ENCODE results near the gene NTHL1. TPM values are rescaled to one million over a fixed set of nuclear protein-coding genes. Genes with fewer than 3 reads are reported as not detected.
A peak's percentile ranks its signal among the peaks of the same experiment; 100 is the strongest.

NTHL1 gene
- total RNA-seq, 1 experiment from 2014 or later, result 93.3 TPM

DNA sequence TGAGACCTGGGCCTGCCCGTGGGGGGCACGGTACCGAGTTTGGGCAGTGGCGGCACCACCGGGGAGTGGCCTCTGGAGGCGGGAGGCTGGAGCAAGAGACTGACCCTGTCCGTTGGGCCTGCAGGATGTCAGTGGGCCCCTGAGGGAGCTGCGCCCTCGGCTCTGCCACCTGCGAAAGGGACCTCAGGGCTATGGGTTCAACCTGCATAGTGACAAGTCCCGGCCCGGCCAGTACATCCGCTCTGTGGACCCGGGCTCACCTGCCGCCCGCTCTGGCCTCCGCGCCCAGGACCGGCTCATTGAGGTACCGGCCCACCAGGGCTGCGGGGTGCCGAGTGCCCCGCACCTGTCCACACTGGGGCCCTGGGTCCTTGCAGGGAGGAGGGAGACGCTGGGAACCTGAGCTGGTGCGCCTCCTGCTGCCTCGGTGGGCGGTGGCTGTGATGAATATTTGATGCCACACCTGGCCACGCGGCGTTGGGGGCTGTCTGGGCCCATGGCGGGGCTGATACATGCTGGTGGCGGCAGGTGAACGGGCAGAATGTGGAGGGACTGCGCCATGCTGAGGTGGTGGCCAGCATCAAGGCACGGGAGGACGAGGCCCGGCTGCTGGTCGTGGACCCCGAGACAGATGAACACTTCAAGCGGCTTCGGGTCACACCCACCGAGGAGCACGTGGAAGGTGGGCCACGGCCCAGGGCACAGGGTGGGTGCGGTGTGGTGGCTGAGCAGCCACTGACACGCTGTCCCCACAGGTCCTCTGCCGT is 11.3 kb downstream of the NTHL1 start (continued):
- TF ChIP-seq, protein P1, sequence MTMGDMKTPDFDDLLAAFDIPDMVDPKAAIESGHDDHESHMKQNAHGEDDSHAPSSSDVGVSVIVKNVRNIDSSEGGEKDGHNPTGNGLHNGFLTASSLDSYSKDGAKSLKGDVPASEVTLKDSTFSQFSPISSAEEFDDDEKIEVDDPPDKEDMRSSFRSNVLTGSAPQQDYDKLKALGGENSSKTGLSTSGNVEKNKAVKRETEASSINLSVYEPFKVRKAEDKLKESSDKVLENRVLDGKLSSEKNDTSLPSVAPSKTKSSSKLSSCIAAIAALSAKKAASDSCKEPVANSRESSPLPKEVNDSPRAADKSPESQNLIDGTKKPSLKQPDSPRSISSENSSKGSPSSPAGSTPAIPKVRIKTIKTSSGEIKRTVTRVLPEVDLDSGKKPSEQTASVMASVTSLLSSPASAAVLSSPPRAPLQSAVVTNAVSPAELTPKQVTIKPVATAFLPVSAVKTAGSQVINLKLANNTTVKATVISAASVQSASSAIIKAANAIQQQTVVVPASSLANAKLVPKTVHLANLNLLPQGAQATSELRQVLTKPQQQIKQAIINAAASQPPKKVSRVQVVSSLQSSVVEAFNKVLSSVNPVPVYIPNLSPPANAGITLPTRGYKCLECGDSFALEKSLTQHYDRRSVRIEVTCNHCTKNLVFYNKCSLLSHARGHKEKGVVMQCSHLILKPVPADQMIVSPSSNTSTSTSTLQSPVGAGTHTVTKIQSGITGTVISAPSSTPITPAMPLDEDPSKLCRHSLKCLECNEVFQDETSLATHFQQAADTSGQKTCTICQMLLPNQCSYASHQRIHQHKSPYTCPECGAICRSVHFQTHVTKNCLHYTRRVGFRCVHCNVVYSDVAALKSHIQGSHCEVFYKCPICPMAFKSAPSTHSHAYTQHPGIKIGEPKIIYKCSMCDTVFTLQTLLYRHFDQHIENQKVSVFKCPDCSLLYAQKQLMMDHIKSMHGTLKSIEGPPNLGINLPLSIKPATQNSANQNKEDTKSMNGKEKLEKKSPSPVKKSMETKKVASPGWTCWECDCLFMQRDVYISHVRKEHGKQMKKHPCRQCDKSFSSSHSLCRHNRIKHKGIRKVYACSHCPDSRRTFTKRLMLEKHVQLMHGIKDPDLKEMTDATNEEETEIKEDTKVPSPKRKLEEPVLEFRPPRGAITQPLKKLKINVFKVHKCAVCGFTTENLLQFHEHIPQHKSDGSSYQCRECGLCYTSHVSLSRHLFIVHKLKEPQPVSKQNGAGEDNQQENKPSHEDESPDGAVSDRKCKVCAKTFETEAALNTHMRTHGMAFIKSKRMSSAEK (CRISPR knock-in tag; IDR thresholded peaks at IDR 0.05; ENCODE audit: borderline replicate concordance), result no peak
- TF ChIP-seq ZBTB43 (CRISPR knock-in tag; IDR thresholded peaks at IDR 0.05) (no peak), ZNF232 (CRISPR knock-in tag; IDR thresholded peaks at IDR 0.05) (no peak), ATF2 (CRISPR knock-in tag; IDR thresholded peaks at IDR 0.05; ENCODE audit: borderline replicate concordance, low read depth) (no peak), CREM (CRISPR knock-in tag; IDR thresholded peaks at IDR 0.05) (no peak), TEAD4 (CRISPR knock-in tag; IDR thresholded peaks at IDR 0.05) (no peak), NR1H2 (CRISPR knock-in tag; IDR thresholded peaks at IDR 0.05) (no peak), FOXP1 (CRISPR knock-in tag; IDR thresholded peaks at IDR 0.05; ENCODE audit: borderline replicate concordance) (no peak), ETV6 (CRISPR knock-in tag; IDR thresholded peaks at IDR 0.05) (no peak), NR3C1 (CRISPR knock-in tag; conservative IDR thresholded peaks at IDR 0.05; ENCODE audit: low read depth) (no peak)
- TF ChIP-seq, protein P2, sequence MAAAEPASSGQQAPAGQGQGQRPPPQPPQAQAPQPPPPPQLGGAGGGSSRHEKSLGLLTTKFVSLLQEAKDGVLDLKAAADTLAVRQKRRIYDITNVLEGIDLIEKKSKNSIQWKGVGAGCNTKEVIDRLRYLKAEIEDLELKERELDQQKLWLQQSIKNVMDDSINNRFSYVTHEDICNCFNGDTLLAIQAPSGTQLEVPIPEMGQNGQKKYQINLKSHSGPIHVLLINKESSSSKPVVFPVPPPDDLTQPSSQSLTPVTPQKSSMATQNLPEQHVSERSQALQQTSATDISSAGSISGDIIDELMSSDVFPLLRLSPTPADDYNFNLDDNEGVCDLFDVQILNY (CRISPR knock-in tag; IDR thresholded peaks at IDR 0.05), result no peak
- TF ChIP-seq, protein P3, sequence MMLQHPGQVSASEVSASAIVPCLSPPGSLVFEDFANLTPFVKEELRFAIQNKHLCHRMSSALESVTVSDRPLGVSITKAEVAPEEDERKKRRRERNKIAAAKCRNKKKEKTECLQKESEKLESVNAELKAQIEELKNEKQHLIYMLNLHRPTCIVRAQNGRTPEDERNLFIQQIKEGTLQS (CRISPR knock-in tag; conservative IDR thresholded peaks at IDR 0.05), result no peak

GRCh38 chr16:2035431-2036199 is 12.0 kb downstream of the NTHL1 start:
- DNase-seq (ENCODE audit: low spot score) (no peak), ATAC-seq (no peak)
- no peak overlapping the region for H3K4me3 Mint-ChIP-seq
- H3K27ac Mint-ChIP-seq, result no peak overlapping the region
- no peaks in the 10 kb centered on the region for H3K36me3 Mint-ChIP-seq
- TF ChIP-seq GABPB1 (CRISPR knock-in tag; IDR thresholded peaks at IDR 0.05), result peak; percentile 36; the same call in 1 of the 2 replicates
- no peak for TF ChIP-seq NR3C1 (CRISPR knock-in tag; conservative IDR thresholded peaks at IDR 0.05; ENCODE audit: low read depth)
- H3K9me3 Mint-ChIP-seq, result no peaks in the 10 kb centered on the region
- no peaks in the 10 kb centered on the region for H3K27me3 Mint-ChIP-seq (ENCODE audit: low read depth)
- no peaks in the 10 kb centered on the region for H3K4me1 Mint-ChIP-seq
- POLR2A ChIA-PET, result no interaction called here
- CTCF ChIA-PET, result interaction anchor here (1.0 to 2.3 kb wide), 4 partner anchors 12 to 105 kb away, joined by 3 to 12 read pairs (median 5); no protein-coding TSS in a partner anchor
